Right hindlimb (tissue), 1 donor: ENCODE results near the gene EPHB4.
"Not testable (repeated sequence)": the region's sequence is repeated elsewhere in the genome, so short reads cannot be mapped to it uniquely, and the experiment has no call there.

Experiments
- DNase-seq: peaks from one replicate; pipeline ENCODE4 v3.0.0-alpha.2; 2018

The EPHB4 gene

GRCh38 chr7:100827330-100828226, at the start of gene EPHB4:
EPHB4 (minus strand) TSS chr7:100827523; CDS start chr7:100827030, 493 bp downstream.
- peak; percentile 96 for DNase-seq

- DNase-seq: peak; percentile 53
Observed at GRCh38 chr7:100875356-100875751, 48.0 kb upstream of the EPHB4 start.

- DNase-seq: peak; percentile 99
Observed at GRCh38 chr7:100874577-100875355, 47.4 kb upstream of the EPHB4 start, which contains the start of gene SRRT. SRRT (plus strand) TSS chr7:100875103; CDS start chr7:100875591, 488 bp downstream.

GRCh38 chr7:100874300-100874576, 46.9 kb upstream of the EPHB4 start:
- no peak for DNase-seq

- DNase-seq: no peak
Observed at GRCh38 chr7:100873599-100874299, 46.4 kb upstream of the EPHB4 start.

GRCh38 chr7:100867776-100868485, 40.6 kb upstream of the EPHB4 start:
- DNase-seq: no peak

GRCh38 chr7:100867040-100867775, 39.9 kb upstream of the EPHB4 start, which contains the start of gene TRIP6:
TRIP6 (plus strand) TSS chr7:100867387; CDS start chr7:100867498, 111 bp downstream.
- peak; percentile 95 for DNase-seq

- DNase-seq: no peak
Observed at GRCh38 chr7:100866729-100867039, 39.4 kb upstream of the EPHB4 start.

- peak; percentile 85 for DNase-seq
Observed at GRCh38 chr7:100865938-100866728, 38.8 kb upstream of the EPHB4 start.

- DNase-seq: no peak
Observed at GRCh38 chr7:100865372-100865911, 38.1 kb upstream of the EPHB4 start.

- no peak for DNase-seq
Observed at GRCh38 chr7:100864263-100864845, 37.0 kb upstream of the EPHB4 start.

GRCh38 chr7:100863406-100863950, 36.2 kb upstream of the EPHB4 start:
- DNase-seq: no peak

- DNase-seq: no peak
Observed at GRCh38 chr7:100861616-100861985, 34.3 kb upstream of the EPHB4 start.

- no peak for DNase-seq
Observed at GRCh38 chr7:100860702-100861615, 33.6 kb upstream of the EPHB4 start.

- DNase-seq: no peak
Observed at GRCh38 chr7:100859856-100860255, 32.5 kb upstream of the EPHB4 start.

- DNase-seq: no peak
Observed at GRCh38 chr7:100856871-100857282, 29.6 kb upstream of the EPHB4 start.

- DNase-seq: no peak
Observed at GRCh38 chr7:100855515-100855914, 28.2 kb upstream of the EPHB4 start.

- not testable (repeated sequence) for DNase-seq
Observed at GRCh38 chr7:100854899-100855298, 27.6 kb upstream of the EPHB4 start.
